HepG2 (cell line): ENCODE data around the gene VARS1. TPM values are rescaled to one million over a fixed set of nuclear protein-coding genes. Genes with fewer than 3 reads are reported as not detected.
A peak's percentile ranks its signal among the peaks of the same experiment; 100 is the strongest.

Source experiments
- IRF2 ChIP-seq: IDR thresholded peaks from 2 replicates; pipeline ENCODE4 v1.6.1; 2018; ENCODE audit warnings: missing genetic modification reagents, missing compliant biosample characterization
- NPAS2 ChIP-seq: sonication (generic); formaldehyde crosslinking; IDR thresholded peaks from 2 replicates; pipeline ENCODE4 v1.8.0; 2022; ENCODE audit warnings: mild to moderate bottlenecking, missing genetic modification reagents, borderline replicate concordance
- PLRG1 ChIP-seq: fragments of 450-650 bp; conservative IDR thresholded peaks from 2 replicates; pipeline ENCODE4 v1.6.1; 2016
- PRMT3 ChIP-seq: sonication (generic); formaldehyde crosslinking; IDR thresholded peaks from 2 replicates; pipeline ENCODE4 v1.8.1; 2022; ENCODE audit warnings: low read depth, mild to moderate bottlenecking, moderate library complexity, missing genetic modification reagents, borderline replicate concordance
- TIGD3 ChIP-seq: sonication (generic); formaldehyde crosslinking; IDR thresholded peaks from 2 replicates; pipeline ENCODE4 v1.5.1; 2020; ENCODE audit warnings: mild to moderate bottlenecking, missing genetic modification reagents, borderline replicate concordance
- ZBTB42 ChIP-seq: sonication (generic); formaldehyde crosslinking; IDR thresholded peaks from 2 replicates; pipeline ENCODE4 v1.5.0; 2020; ENCODE audit warnings: mild to moderate bottlenecking, missing genetic modification reagents
- ZNF407 ChIP-seq: sonication (generic); formaldehyde crosslinking; IDR thresholded peaks from one replicate; pipeline ENCODE4 v1.5.1; 2020; ENCODE audit warnings: mild to moderate bottlenecking, missing genetic modification reagents; ENCODE audit errors: not compliant biosample characterization
- ZNF503 ChIP-seq: sonication (generic); formaldehyde crosslinking; IDR thresholded peaks from 2 replicates; pipeline ENCODE4 v1.4.0; 2020; ENCODE audit warnings: missing genetic modification reagents
- ZNF510 ChIP-seq: sonication (generic); formaldehyde crosslinking; IDR thresholded peaks from 2 replicates; pipeline ENCODE4 v1.4.0; 2020; ENCODE audit warnings: low read depth, mild to moderate bottlenecking, missing genetic modification reagents
- ZNF574 ChIP-seq: sonication (generic); formaldehyde crosslinking; IDR thresholded peaks from 2 replicates; pipeline ENCODE4 v1.4.0; 2020; ENCODE audit warnings: missing genetic modification reagents
- polyA plus RNA-seq, 8 experiments: library from polyadenylated mRNA; depleted of rRNA in 3 of 8; stranded (reverse) in 7 of 8; unstranded in 1 of 8; fragments of >200 nt; fragmentation: Illumina TruSeq in 4 of 8; extraction: Trizol in 4 of 8; gene quantifications; 2 replicates each; pipeline versions ENCODE4 v1.2.1 to v1.2.3, GENCODE V29; 2011 to 2016; ENCODE audit warnings: low read depth in 4 of 8, missing spikeins in 1 of 8, mixed read lengths in 1 of 8; ENCODE audit not compliant: insufficient read depth in 1 of 8
- total RNA-seq, 5 experiments: library from RNA; depleted of rRNA; stranded (reverse); fragments of >200 nt; fragmentation: Illumina TruSeq; extraction: Trizol; gene quantifications; 2 replicates each; pipeline ENCODE4 v1.2.3, GENCODE V29; 2016; ENCODE audit warnings: low read depth in 1 of 5
- TF ChIP-seq, protein P1 (sequence below): sonication (generic); formaldehyde crosslinking; IDR thresholded peaks from 2 replicates; pipeline ENCODE4 v1.9.0; 2021; ENCODE audit warnings: missing genetic modification reagents, mild to moderate bottlenecking, borderline replicate concordance
- TF ChIP-seq, protein P2 (sequence below): sonication (generic); formaldehyde crosslinking; IDR thresholded peaks from 2 replicates; pipeline ENCODE4 v1.8.1; 2023; ENCODE audit warnings: missing genetic modification reagents, mild to moderate bottlenecking, borderline replicate concordance

The VARS1 gene
- total and polyA plus RNA-seq, 2 of the 13 experiments (the other 11 are each of a cell fraction or from before 2014, with no cell fraction given), result 14.7 to 56.1 TPM

GRCh38 chr6:31769684-31770371 lies 25.7 kb downstream of the VARS1 start (continued):
- TF ChIP-seq, protein P1, sequence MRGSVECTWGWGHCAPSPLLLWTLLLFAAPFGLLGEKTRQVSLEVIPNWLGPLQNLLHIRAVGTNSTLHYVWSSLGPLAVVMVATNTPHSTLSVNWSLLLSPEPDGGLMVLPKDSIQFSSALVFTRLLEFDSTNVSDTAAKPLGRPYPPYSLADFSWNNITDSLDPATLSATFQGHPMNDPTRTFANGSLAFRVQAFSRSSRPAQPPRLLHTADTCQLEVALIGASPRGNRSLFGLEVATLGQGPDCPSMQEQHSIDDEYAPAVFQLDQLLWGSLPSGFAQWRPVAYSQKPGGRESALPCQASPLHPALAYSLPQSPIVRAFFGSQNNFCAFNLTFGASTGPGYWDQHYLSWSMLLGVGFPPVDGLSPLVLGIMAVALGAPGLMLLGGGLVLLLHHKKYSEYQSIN (CRISPR knock-in tag), result no peak
- TF ChIP-seq TIGD3 (no peak), PLRG1 (no peak), ZNF407 (CRISPR knock-in tag) (no peak), ZBTB42 (CRISPR knock-in tag) (no peak), ZNF510 (CRISPR knock-in tag) (no peak), ZNF574 (no peak), ZNF503 (CRISPR knock-in tag) (no peak), IRF2 (CRISPR knock-in tag) (peak; percentile 80), PRMT3 (CRISPR knock-in tag) (no peak), NPAS2 (CRISPR knock-in tag) (no peak)
- TF ChIP-seq, protein P2, sequence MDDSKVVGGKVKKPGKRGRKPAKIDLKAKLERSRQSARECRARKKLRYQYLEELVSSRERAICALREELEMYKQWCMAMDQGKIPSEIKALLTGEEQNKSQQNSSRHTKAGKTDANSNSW (CRISPR knock-in tag), result no peak; the same call in 1 of the 2 replicates
